ENCODE results near the gene PPP1R14D. TPM values are rescaled to one million over a fixed set of nuclear protein-coding genes. Genes with fewer than 3 reads are reported as not detected.

The PPP1R14D gene
- total RNA-seq, 2 donors from 2014 or later = not detected

DNA sequence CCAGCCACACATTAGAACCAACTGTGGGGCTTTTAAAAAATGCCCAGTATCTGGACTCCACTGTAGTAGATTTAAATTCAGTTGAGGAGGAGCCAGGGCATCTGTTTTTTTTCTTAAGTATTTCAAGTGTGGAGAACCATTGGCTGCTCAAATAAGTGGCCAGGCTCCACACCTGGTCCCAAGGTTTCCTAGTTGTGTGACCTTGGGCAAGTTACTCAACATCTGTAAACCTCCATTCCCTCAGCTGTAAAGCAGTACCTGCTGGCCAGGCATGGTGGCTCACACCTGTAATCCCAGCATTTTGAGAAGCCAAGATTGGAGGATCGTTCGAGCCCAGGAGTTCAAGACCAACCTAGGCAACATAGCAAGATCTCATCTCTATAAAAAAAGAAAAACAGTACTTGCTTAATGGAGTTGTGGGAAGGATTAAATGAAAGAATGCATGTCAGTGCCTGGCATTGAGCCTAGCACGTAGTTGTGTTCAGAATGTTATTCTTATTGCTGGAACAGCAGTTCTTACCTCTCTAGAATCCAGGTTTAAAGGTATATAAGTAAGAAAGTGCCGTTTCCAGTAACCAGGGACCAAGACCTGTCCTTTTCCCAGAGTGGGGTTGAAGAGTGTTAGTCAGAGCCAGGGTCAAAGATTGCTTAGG, 2.0 kb downstream of the PPP1R14D start:
- Histone ChIP-seq H3K4me3 (no peak overlapping the region), H3K27me3 (no peaks in the 10 kb centered on the region), H3K36me3 (replicated peaks in 1 of 2; ENCODE audit: insufficient read depth in 1 of 2, low read depth in 2 of 2) (no peaks in the 10 kb centered on the region), H3K4me1 (peaks cover 11% of the 10 kb centered on the region), H3K27ac (peak overlapping the region in 1 of 4 donors; percentile 46), H3K9me3 (no peaks in the 10 kb centered on the region)
- no peak for TF ChIP-seq POLR2A (IDR thresholded peaks at IDR 0.05)
- TF ChIP-seq, protein P1, sequence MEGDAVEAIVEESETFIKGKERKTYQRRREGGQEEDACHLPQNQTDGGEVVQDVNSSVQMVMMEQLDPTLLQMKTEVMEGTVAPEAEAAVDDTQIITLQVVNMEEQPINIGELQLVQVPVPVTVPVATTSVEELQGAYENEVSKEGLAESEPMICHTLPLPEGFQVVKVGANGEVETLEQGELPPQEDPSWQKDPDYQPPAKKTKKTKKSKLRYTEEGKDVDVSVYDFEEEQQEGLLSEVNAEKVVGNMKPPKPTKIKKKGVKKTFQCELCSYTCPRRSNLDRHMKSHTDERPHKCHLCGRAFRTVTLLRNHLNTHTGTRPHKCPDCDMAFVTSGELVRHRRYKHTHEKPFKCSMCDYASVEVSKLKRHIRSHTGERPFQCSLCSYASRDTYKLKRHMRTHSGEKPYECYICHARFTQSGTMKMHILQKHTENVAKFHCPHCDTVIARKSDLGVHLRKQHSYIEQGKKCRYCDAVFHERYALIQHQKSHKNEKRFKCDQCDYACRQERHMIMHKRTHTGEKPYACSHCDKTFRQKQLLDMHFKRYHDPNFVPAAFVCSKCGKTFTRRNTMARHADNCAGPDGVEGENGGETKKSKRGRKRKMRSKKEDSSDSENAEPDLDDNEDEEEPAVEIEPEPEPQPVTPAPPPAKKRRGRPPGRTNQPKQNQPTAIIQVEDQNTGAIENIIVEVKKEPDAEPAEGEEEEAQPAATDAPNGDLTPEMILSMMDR (IDR thresholded peaks at IDR 0.05) = no peak
- peak in 3 of 4 donors; percentile 20 to 36 (median 34) for DNase-seq
- intact Hi-C loops (cut with DNase I) = no loop called here
- no peak for ATAC-seq
- WGBS, 2 donors = 86 to 87% methylated on average over 4 of the region's 4 CpGs

DNA sequence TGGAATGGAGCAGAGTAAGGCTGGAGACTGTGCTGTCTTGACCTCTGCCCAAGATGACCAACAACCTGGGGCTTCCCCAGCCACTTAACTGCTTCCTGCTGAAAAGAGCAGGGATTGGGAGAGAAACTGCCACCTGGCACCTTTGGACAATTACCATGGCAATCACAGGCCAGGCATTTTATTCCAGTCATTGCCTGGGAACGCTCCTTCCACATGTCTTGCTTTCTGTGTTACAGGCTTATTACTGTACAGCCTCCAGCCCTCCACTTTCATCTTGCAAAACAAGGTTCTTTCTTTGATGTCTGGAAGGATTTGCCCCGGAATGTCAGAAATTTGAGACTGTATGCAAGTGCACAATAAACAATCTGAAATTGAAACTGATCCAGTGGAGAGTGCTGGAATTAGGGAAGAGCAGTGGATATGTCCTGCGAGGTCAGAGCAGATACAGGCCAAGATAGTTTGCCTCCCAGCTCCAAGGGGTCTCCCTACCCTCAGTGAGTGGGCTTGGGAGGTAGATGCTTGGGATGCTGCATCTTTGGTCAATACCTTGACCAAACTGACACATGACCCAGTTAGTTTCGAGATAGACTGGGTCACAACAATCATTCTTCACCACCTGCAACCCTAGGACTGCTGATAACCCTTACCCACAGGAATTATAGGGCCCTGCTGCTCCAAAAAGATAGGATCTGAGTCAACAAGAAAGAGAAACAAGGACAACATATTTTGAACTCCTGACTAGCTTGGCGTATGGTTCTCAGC, 2.7 kb downstream of the PPP1R14D start:
- H3K36me3 ChIP-seq (replicated peaks in 1 of 2; ENCODE audit: insufficient read depth in 1 of 2, low read depth in 2 of 2) = no peaks in the 10 kb centered on the region
- H3K4me3 ChIP-seq = no peak overlapping the region
- peaks cover 11% of the 10 kb centered on the region for H3K4me1 ChIP-seq
- DNase-seq (peak; percentile 24 to 67 (median 50)), ATAC-seq (peak; percentile 84)
- H3K27ac ChIP-seq = peak overlapping the region in 2 of 4 donors; percentile 36 to 46
- intact Hi-C loops (cut with DNase I) = no loop called here
- no peaks in the 10 kb centered on the region for H3K27me3 ChIP-seq
- TF ChIP-seq, protein P1 (IDR thresholded peaks at IDR 0.05) = no peak
- TF ChIP-seq POLR2A (IDR thresholded peaks at IDR 0.05) = no peak
- no peaks in the 10 kb centered on the region for H3K9me3 ChIP-seq
- 45 to 60% methylated on average over 4 to 5 of the region's 5 CpGs for WGBS, 2 donors

DNA sequence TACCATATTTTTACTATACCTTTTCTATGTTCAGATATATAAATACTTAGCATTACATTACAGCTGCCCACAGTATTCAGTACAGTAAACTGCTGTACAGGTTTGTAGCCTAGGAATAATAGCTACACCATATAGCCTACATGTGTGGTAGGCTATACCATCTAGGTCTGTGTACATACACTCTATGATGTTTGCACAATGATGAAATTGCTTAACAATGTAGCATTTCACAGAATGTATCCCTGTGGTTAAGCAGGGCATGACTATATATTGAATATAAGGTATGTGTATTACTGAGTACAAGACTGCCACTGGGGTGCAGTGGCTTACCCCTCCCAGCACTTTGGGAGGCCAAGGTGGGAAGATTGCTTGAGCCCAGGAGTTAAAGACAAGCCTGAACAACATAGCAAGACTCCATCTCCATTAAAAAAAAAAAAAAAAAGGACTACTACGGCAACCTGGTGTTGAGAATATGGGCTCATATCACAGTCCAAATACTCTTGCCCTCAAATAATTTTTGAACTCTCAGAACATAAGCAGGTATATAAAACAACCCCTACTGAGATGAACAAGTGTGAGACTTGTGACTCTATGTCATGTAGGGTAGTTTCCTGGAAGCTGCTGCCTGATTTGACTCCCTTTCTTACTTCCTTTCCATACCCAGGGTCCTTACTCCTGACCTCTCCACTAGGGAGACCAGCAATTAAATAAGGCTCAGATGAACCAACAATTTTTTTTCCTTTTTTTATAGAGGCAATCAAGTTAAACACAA, 4.8 kb downstream of the PPP1R14D start:
- no peaks in the 10 kb centered on the region for H3K36me3 ChIP-seq (replicated peaks in 1 of 2; ENCODE audit: insufficient read depth in 1 of 2, low read depth in 2 of 2)
- TF ChIP-seq POLR2A (IDR thresholded peaks at IDR 0.05) = no peak
- TF ChIP-seq, protein P1 (IDR thresholded peaks at IDR 0.05) = no peak
- H3K4me3 ChIP-seq = no peak overlapping the region
- H3K9me3 ChIP-seq = no peaks in the 10 kb centered on the region
- 75 to 95% methylated on average over 1 of the region's 1 CpG for WGBS, 2 donors
- no peak overlapping the region for H3K27ac ChIP-seq
- DNase-seq = no peak
- intact Hi-C loops (cut with DNase I) = no loop called here
- peaks cover 11% of the 10 kb centered on the region for H3K4me1 ChIP-seq
- no peak for ATAC-seq
- no peaks in the 10 kb centered on the region for H3K27me3 ChIP-seq

DNA sequence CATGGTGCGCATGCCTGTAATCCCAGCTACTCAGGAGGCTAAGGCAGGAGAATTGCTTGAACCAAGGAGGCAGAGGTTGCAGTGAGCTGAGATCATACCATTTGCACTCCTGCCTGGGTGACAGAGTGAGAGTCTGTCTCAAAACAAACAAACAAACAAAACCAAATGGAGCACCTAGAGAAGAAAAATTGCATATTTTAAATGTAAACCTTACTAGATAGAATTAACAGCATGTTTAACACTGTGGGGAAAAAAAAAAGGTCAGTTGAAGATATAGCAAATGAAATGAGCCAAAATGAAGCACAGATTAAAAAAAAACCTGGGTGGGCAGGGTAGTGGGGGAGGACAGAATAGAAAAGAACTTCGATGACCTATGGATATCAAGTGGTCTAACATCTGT, 7.3 kb downstream of the PPP1R14D start:
- H3K4me1 ChIP-seq = peaks cover 11% of the 10 kb centered on the region
- no peak for DNase-seq
- H3K9me3 ChIP-seq = no peaks in the 10 kb centered on the region
- H3K27me3 ChIP-seq = no peaks in the 10 kb centered on the region
- ATAC-seq = no peak
- no peak for TF ChIP-seq POLR2A (IDR thresholded peaks at IDR 0.05)
- TF ChIP-seq, protein P1 (IDR thresholded peaks at IDR 0.05) = no peak
- no peak overlapping the region for H3K4me3 ChIP-seq
- H3K27ac ChIP-seq = no peak overlapping the region
- no peaks in the 10 kb centered on the region for H3K36me3 ChIP-seq (replicated peaks in 1 of 2; ENCODE audit: insufficient read depth in 1 of 2, low read depth in 2 of 2)
- WGBS, 2 donors = 85 to 86% methylated on average over 2 of the region's 2 CpGs
- intact Hi-C loops (cut with DNase I) = no loop called here
